Upper lobe of left lung (tissue), 6 donors: Measurements from ENCODE around the gene LY6G5C. TPM values are rescaled to one million over a fixed set of nuclear protein-coding genes. Genes with fewer than 3 reads are reported as not detected.

ENCODE experiments used
- ATAC-seq, 2 donors: fragments of 200-7000 bp; cut with Tn5 transposase; one replicate each; pipeline ENCODE4 v1.9.1; 2022; ENCODE audit warnings: mild to moderate bottlenecking in 2 of 2, moderate library complexity in 2 of 2; ENCODE audit not compliant: low FRiP score in 2 of 2
- DNase-seq, 2 donors: peaks; one replicate each; pipeline ENCODE4 v3.0.0-alpha.2; 2019 to 2020
- H3K27ac ChIP-seq, 4 donors: fragments of 200-600 bp; sonication (generic); one replicate each; pipeline ENCODE4 v1.5.1; 2016 to 2019
- H3K27me3 ChIP-seq, 4 donors: fragments of 200-600 bp; sonication (generic); one replicate each; pipeline ENCODE4 v1.5.1; 2017 to 2019
- H3K36me3 ChIP-seq, 4 donors: fragments of 200-600 bp; sonication (generic); one replicate each; pipeline ENCODE4 v1.5.1; 2016 to 2019
- H3K4me1 ChIP-seq, 4 donors: fragments of 200-600 bp; sonication (generic); one replicate each; pipeline ENCODE4 v1.5.1; 2018 to 2019
- H3K4me3 ChIP-seq, 4 donors: fragments of 200-600 bp; sonication (generic); one replicate each; pipeline ENCODE4 v1.5.1; 2017 to 2019; ENCODE audit warnings: mild to moderate bottlenecking in 2 of 4, moderate library complexity in 1 of 4
- H3K9me3 ChIP-seq, 4 donors: fragments of 200-600 bp; sonication (generic); one replicate each; pipeline ENCODE4 v1.5.1; 2018 to 2019
- EP300 ChIP-seq, 4 donors: sonication (generic); formaldehyde crosslinking; IDR thresholded peaks; one replicate each; pipeline ENCODE4 v1.5.1; 2017; ENCODE audit warnings: antibody characterized with exemption in 4 of 4, control low read depth in 2 of 4
- POLR2A ChIP-seq, 4 donors: fragments of 450-650 bp; IDR thresholded peaks; one replicate each; pipeline ENCODE4 v1.5.1; 2016 to 2017; ENCODE audit warnings: antibody characterized with exemption in 4 of 4, mild to moderate bottlenecking in 2 of 4
- POLR2AphosphoS5 ChIP-seq, 2 donors: sonication (generic); formaldehyde crosslinking; IDR thresholded peaks; one replicate each; pipeline ENCODE4 v1.5.1; 2017; ENCODE audit warnings: antibody characterized with exemption in 2 of 2
- WGBS, 2 donors: methylation state at CpG; one replicate each; pipeline ENCODE4 v1.1.5; 2017 to 2018; 5-methylcytosine and 5-hydroxymethylcytosine counted together
- total RNA-seq, 6 donors: library from RNA; depleted of rRNA in 4 of 6; stranded (reverse); fragments of >200 nt in 4 of 6; gene quantifications; one replicate each; pipeline versions ENCODE4 v1.1.0 to v1.2.1, GENCODE V29; 2016 to 2021
- TF ChIP-seq, protein P1 (sequence below), 6 experiments: fragments of 450-650 bp in 4 of 6; fragments of 200-600 bp in 2 of 6; sonication (generic) in 2 of 6; IDR thresholded peaks; one replicate each; pipeline ENCODE4 v1.5.1; 2016 to 2019; ENCODE audit warnings: antibody characterized with exemption in 6 of 6
- donor health status: DM: no; HTN: no; CAD: no; lungs with moderate emphysema.
- donor health status: DM: no; HTN: yes; CAD: no; lungs with severe emphysema.

The LY6G5C gene
- total RNA-seq, 6 donors from 2014 or later = 1.8 to 4.4 (median 3.1) TPM; not detected in 2

DNA sequence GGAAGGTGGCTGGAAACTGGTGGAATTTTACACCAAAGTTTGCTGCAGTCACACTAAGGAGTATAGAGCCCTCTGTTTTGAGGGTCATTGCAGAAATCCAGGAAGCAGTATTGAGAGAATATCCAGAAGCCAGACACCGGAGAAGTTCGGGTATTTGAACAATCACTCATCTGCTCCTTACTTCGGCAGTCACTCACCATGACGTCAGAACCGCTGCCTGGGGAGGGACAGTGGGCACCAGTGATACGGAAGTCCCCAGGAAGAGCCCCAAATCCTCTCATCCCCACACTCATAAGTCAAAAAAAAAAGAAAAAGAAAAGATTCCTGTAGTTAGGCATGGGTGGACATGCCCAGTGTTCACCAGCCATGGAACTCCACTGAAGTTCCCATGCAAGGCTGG lies 4.0 kb downstream of the LY6G5C start:
- Histone ChIP-seq H3K4me3 (no peak overlapping the region), H3K4me1 (peaks cover 12 to 17% (median 14%) of the 10 kb centered on the region in 4 donors), H3K27ac (no peak overlapping the region), H3K27me3 (no peaks in the 10 kb centered on the region), H3K9me3 (no peaks in the 10 kb centered on the region), H3K36me3 (peaks cover 2 to 26% (median 17%) of the 10 kb centered on the region in 4 donors)
- ATAC-seq (no peak), DNase-seq (no peak)
- TF ChIP-seq, protein P1, sequence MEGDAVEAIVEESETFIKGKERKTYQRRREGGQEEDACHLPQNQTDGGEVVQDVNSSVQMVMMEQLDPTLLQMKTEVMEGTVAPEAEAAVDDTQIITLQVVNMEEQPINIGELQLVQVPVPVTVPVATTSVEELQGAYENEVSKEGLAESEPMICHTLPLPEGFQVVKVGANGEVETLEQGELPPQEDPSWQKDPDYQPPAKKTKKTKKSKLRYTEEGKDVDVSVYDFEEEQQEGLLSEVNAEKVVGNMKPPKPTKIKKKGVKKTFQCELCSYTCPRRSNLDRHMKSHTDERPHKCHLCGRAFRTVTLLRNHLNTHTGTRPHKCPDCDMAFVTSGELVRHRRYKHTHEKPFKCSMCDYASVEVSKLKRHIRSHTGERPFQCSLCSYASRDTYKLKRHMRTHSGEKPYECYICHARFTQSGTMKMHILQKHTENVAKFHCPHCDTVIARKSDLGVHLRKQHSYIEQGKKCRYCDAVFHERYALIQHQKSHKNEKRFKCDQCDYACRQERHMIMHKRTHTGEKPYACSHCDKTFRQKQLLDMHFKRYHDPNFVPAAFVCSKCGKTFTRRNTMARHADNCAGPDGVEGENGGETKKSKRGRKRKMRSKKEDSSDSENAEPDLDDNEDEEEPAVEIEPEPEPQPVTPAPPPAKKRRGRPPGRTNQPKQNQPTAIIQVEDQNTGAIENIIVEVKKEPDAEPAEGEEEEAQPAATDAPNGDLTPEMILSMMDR (IDR thresholded peaks at IDR 0.05) = no peak
- no peak for TF ChIP-seq POLR2AphosphoS5 (IDR thresholded peaks at IDR 0.05)
- no peak for TF ChIP-seq EP300 (IDR thresholded peaks at IDR 0.05)
- 75 to 80% methylated on average over 6 of the region's 6 CpGs for WGBS, 2 donors

DNA sequence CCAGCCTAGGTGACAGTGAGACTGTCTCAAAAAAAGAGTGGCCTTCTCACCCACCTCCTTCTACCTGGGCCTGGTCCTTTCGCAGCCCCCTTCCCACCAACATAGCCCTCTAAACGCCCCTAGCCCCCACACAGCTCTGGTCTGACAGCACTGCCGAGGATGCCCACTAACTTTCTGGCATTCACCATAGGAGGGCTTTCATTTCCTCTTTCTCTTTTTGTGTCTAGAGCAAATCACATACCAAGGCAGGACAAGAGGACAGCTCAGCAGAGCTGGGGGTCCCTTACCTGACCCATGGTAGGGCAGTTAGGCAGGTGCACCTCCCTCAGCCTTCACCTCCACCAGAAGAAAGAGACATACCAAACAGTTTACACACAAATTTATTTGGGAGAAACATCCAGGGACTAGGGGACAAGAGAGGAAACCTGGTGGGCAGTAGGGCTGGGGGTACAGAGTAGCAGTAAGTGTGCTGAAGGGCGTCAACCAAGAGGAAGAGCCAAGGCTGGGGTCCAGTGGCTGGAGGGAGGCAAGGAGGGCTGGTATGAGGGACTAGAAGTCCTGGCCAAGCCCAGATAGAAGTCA lies 4.5 kb downstream of the LY6G5C start:
- peaks cover 7 to 12% (median 11%) of the 10 kb centered on the region in 4 donors for H3K4me1 ChIP-seq
- no peak for TF ChIP-seq POLR2A (IDR thresholded peaks at IDR 0.05)
- TF ChIP-seq POLR2AphosphoS5 (IDR thresholded peaks at IDR 0.05) = no peak
- TF ChIP-seq, protein P1 (IDR thresholded peaks at IDR 0.05) = no peak
- TF ChIP-seq EP300 (IDR thresholded peaks at IDR 0.05) = no peak
- ATAC-seq = no peak
- 73 to 84% methylated on average over 4 of the region's 4 CpGs for WGBS, 2 donors
- peaks cover 5 to 31% (median 22%) of the 10 kb centered on the region in 4 donors for H3K36me3 ChIP-seq
- DNase-seq = no peak
- H3K4me3 ChIP-seq = no peak overlapping the region
- no peaks in the 10 kb centered on the region for H3K27me3 ChIP-seq
- H3K9me3 ChIP-seq = no peaks in the 10 kb centered on the region
- no peak overlapping the region for H3K27ac ChIP-seq

DNA sequence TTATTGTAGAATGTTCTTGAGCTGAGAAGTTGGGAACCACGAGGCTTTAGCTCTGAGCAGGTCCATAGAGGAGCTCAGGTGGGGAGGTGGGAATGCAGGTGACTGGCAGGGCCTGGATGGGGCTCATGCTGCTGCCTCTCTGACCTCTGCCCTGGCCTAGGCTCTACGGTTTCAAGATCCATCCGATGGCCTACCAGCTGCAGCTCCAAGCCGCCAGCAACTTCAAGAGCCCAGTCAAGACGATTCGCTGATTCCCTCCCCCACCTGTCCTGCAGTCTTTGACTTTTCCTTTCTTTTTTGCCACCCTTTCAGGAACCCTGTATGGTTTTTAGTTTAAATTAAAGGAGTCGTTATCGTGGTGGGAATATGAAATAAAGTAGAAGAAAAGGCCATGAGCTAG lies 11.2 kb downstream of the LY6G5C start, which contains the start of gene LY6G5B:
TSS of gene LY6G5B (plus strand) at position 301 of the 400 bp plus-strand sequence. CDS start 975 bp downstream, outside the sequence.
- Histone ChIP-seq H3K27me3 (no peaks in the 10 kb centered on the region), H3K4me1 (peaks cover 9 to 31% (median 13%) of the 10 kb centered on the region in 4 donors), H3K36me3 (peaks cover 35 to 74% (median 65%) of the 10 kb centered on the region in 4 donors), H3K9me3 (no peaks in the 10 kb centered on the region), H3K27ac (no peak within 1 kb of the TSS), H3K4me3 (no peak within 1 kb of the TSS)
- TF ChIP-seq POLR2A (IDR thresholded peaks at IDR 0.05) (no peak), POLR2AphosphoS5 (IDR thresholded peaks at IDR 0.05) (no peak), EP300 (IDR thresholded peaks at IDR 0.05) (no peak)
- TF ChIP-seq, protein P1 (IDR thresholded peaks at IDR 0.05) = no peak
- no peak for ATAC-seq
- no peak for DNase-seq
- WGBS, 2 donors = 83 to 88% methylated on average over 8 of the region's 8 CpGs

DNA sequence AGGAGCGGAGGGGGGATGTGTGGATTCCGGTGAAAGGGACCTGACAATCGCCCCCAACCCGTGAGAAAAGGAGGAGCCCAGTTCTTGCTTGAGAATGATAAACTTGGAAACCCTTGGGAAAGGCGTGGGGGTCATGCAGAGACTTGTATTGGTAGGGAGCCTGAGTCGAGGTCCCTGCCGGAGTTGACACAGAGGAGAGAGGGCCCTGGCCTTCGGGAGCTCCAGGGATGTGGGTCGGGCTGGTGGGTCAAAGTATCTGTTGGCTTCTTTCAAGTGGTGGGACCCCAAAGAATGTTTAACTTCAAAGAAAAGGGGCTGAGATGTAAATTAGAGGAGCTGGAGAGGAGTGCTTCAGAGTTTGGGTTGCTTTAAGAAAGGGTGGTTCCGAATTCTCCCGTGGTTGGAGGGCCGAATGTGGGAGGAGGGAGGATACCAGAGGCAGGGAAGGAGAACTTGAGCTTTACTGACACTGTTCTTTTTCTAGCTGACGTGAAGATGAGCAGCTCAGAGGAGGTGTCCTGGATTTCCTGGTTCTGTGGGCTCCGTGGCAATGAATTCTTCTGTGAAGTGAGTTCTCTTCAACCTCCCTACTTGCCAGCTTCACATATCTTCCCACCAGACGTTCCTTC lies 14.4 kb downstream of the LY6G5C start:
- H3K4me3 ChIP-seq = peak overlapping the region; percentile 22 to 96 (median 84)
- ATAC-seq = no peak
- no peak for DNase-seq
- H3K27me3 ChIP-seq = no peaks in the 10 kb centered on the region
- peaks cover 29 to 64% (median 51%) of the 10 kb centered on the region in 4 donors for H3K36me3 ChIP-seq
- H3K4me1 ChIP-seq = peaks cover 25 to 60% (median 38%) of the 10 kb centered on the region in 4 donors
- H3K9me3 ChIP-seq = no peaks in the 10 kb centered on the region
- TF ChIP-seq POLR2AphosphoS5 (IDR thresholded peaks at IDR 0.05) (no peak), POLR2A (IDR thresholded peaks at IDR 0.05) (no peak), EP300 (IDR thresholded peaks at IDR 0.05) (no peak)
- TF ChIP-seq, protein P1 (IDR thresholded peaks at IDR 0.05) = no peak
- peak overlapping the region; percentile 95 to 98 (median 97) for H3K27ac ChIP-seq
- WGBS, 2 donors = 2 to 5% methylated on average over 15 of the region's 15 CpGs
